A549 (cell line): ENCODE measurements around the gene CDK16. TPM values are rescaled to one million over a fixed set of nuclear protein-coding genes. Genes with fewer than 3 reads are reported as not detected.

ENCODE experiments used
- ATAC-seq, 2 experiments: fragments of 200-7000 bp in 1 of 2; fragments of >200 bp in 1 of 2; cut with Nextera tagmentation in 1 of 2; cut with Tn5 transposase in 1 of 2; 3 replicates each; pipeline versions ENCODE4 v1.8.0 to v1.9.1; 2018 to 2020; ENCODE audit warnings: mild to moderate bottlenecking in 1 of 2, moderate library complexity in 1 of 2
- CTCF ChIA-PET: fragments of 300-600 bp; sonication (Branson Sonifier 250); formaldehyde crosslinking; extraction: SDS; loops from one replicate; lab custom pipeline; 2021; ENCODE audit warnings: antibody characterized with exemption, inconsistent platforms; lab: Yijun Ruan, JAX
- POLR2A ChIA-PET: fragments of 350-600 bp; formaldehyde crosslinking; extraction: SDS; loops from one replicate; lab custom pipeline; 2021; ENCODE audit warnings: antibody characterized with exemption, inconsistent platforms; lab: Yijun Ruan, JAX
- DNase-seq, 2 experiments: peaks; one replicate each; pipeline versions ENCODE4 v3.0.0 to v3.0.0-alpha.2; 2011 to 2016; ENCODE audit warnings: low read depth in 1 of 2, low spot score in 1 of 2
- FAIRE-seq: peaks from 2 replicates; lab custom pipeline; 2011; peaks lifted over from hg19 to GRCh38; lab: Jason Lieb, UNC
- H3K27ac ChIP-seq, 2 experiments: fragments of >200 bp; sonication (Bioruptor Twin); formaldehyde crosslinking; 3 replicates each; pipeline ENCODE4 v1.5.1; 2016 to 2017
- H3K4me1 ChIP-seq: fragments of >200 bp; sonication (Bioruptor Twin); formaldehyde crosslinking; 3 replicates; pipeline ENCODE4 v1.6.1; 2016
- H3K4me2 ChIP-seq: fragments of >200 bp; sonication (Bioruptor Twin); formaldehyde crosslinking; 3 replicates; pipeline ENCODE4 v1.6.1; 2016
- H3K4me3 ChIP-seq: fragments of >200 bp; sonication (Bioruptor Twin); formaldehyde crosslinking; 3 replicates; pipeline ENCODE4 v1.5.1; 2016
- H3K9me3 ChIP-seq: fragments of >200 bp; sonication (Bioruptor Twin); formaldehyde crosslinking; 3 replicates; pipeline ENCODE4 v1.6.1; 2016
- ATOH8 ChIP-seq: fragments of 250-450 bp; sonication (Bioruptor Pico); IDR thresholded peaks from 2 replicates; pipeline ENCODE4 v1.5.0; 2020; ENCODE audit warnings: low read depth, mild to moderate bottlenecking, moderate library complexity
- BHLHE40 ChIP-seq: IDR thresholded peaks from 2 replicates; pipeline ENCODE4 v1.6.1; 2012; ENCODE audit warnings: low read depth, low read length, inconsistent platforms
- CBX2 ChIP-seq: fragments of 200-600 bp; sonication (generic); IDR thresholded peaks from 2 replicates; pipeline ENCODE4 v1.6.1; 2016; ENCODE audit warnings: low read depth, mild to moderate bottlenecking, borderline replicate concordance
- CEBPB ChIP-seq, 2 experiments: fragments of >200 bp in 1 of 2; sonication (Bioruptor Twin) in 1 of 2; formaldehyde crosslinking in 1 of 2; IDR thresholded peaks; 2 replicates each; pipeline ENCODE4 v1.6.1; 2012 to 2016
- CHD2 ChIP-seq: fragments of 150-350 bp; IDR thresholded peaks from 2 replicates; pipeline ENCODE4 v1.6.1; 2014; ENCODE audit warnings: low read length; ENCODE audit not compliant: partially characterized antibody
- CTCF ChIP-seq: fragments of >200 bp; sonication (Bioruptor Twin); formaldehyde crosslinking; IDR thresholded peaks from 3 replicates; pipeline ENCODE4 v1.5.1; 2016
- E2F6 ChIP-seq: IDR thresholded peaks from 2 replicates; pipeline ENCODE4 v1.6.1; 2012; ENCODE audit warnings: low read depth, borderline replicate concordance
- EHMT2 ChIP-seq: fragments of 200-600 bp; sonication (generic); IDR thresholded peaks from 2 replicates; pipeline ENCODE4 v1.6.1; 2016; ENCODE audit warnings: antibody characterized with exemption, low read depth, mild to moderate bottlenecking, moderate library complexity
- EP300 ChIP-seq, 2 experiments: fragments of >200 bp; sonication (Bioruptor Twin); formaldehyde crosslinking; IDR thresholded peaks; 2 replicates in 1 of 2; 3 replicates in 1 of 2; pipeline ENCODE4 v1.6.1; 2016 to 2017
- ESRRA ChIP-seq: fragments of 150-350 bp; IDR thresholded peaks from 2 replicates; pipeline ENCODE4 v1.6.1; 2014; ENCODE audit warnings: mild to moderate bottlenecking, low read length, borderline replicate concordance
- FOSB ChIP-seq: fragments of 250-450 bp; sonication (Bioruptor Pico); IDR thresholded peaks from 2 replicates; pipeline ENCODE4 v1.5.0; 2020; ENCODE audit warnings: mild to moderate bottlenecking, moderate library complexity
- FOXS1 ChIP-seq: fragments of 250-450 bp; sonication (Bioruptor Pico); IDR thresholded peaks from 2 replicates; pipeline ENCODE4 v1.5.0; 2020; ENCODE audit warnings: mild to moderate bottlenecking, moderate library complexity
- GATA3 ChIP-seq: IDR thresholded peaks from 2 replicates; pipeline ENCODE4 v1.6.1; 2012; ENCODE audit warnings: borderline replicate concordance
- HDAC2 ChIP-seq: fragments of 200-600 bp; sonication (generic); IDR thresholded peaks from 2 replicates; pipeline ENCODE4 v1.6.1; 2016
- HES2 ChIP-seq: fragments of >200 bp; sonication (Bioruptor Twin); formaldehyde crosslinking; IDR thresholded peaks from 2 replicates; pipeline ENCODE4 v1.6.1; 2016
- HEYL ChIP-seq: fragments of 250-450 bp; sonication (Bioruptor Pico); IDR thresholded peaks from 2 replicates; pipeline ENCODE4 v1.8.0; 2021; ENCODE audit warnings: mild to moderate bottlenecking, moderate library complexity
- HOXA7 ChIP-seq: fragments of 250-450 bp; sonication (Bioruptor Pico); IDR thresholded peaks from 2 replicates; pipeline ENCODE4 v1.5.0; 2020; ENCODE audit warnings: mild to moderate bottlenecking, moderate library complexity
- HOXB13 ChIP-seq: fragments of 250-450 bp; sonication (Bioruptor Pico); IDR thresholded peaks from 2 replicates; pipeline ENCODE4 v1.5.0; 2020; ENCODE audit warnings: low read depth, mild to moderate bottlenecking, moderate library complexity
- HOXB5 ChIP-seq: fragments of 250-450 bp; sonication (Bioruptor Pico); IDR thresholded peaks from 2 replicates; pipeline ENCODE4 v1.5.0; 2020; ENCODE audit warnings: mild to moderate bottlenecking, moderate library complexity
- JUN ChIP-seq, 2 experiments: fragments of >200 bp; sonication (Bioruptor Twin); formaldehyde crosslinking; IDR thresholded peaks; 2 replicates in 1 of 2; 3 replicates in 1 of 2; pipeline ENCODE4 v1.6.1; 2016 to 2017
- KDM5A ChIP-seq: fragments of 200-600 bp; sonication (generic); IDR thresholded peaks from 2 replicates; pipeline ENCODE4 v1.6.1; 2016; ENCODE audit warnings: antibody characterized with exemption, mild to moderate bottlenecking
- MAFK ChIP-seq: fragments of 450-650 bp; IDR thresholded peaks from 2 replicates; pipeline ENCODE4 v1.6.1; 2014; ENCODE audit not compliant: partially characterized antibody
- MAX ChIP-seq: IDR thresholded peaks from 2 replicates; pipeline ENCODE4 v1.6.1; 2012
- MAZ ChIP-seq: fragments of 150-350 bp; IDR thresholded peaks from 2 replicates; pipeline ENCODE4 v1.6.1; 2014; ENCODE audit warnings: antibody characterized with exemption, low read depth, low read length, borderline replicate concordance
- NFE2L2 ChIP-seq: fragments of 150-350 bp; conservative IDR thresholded peaks from 2 replicates; pipeline ENCODE4 v1.6.1; 2014; ENCODE audit warnings: low read length
- NR3C1 ChIP-seq: fragments of >200 bp; sonication (Bioruptor Twin); formaldehyde crosslinking; IDR thresholded peaks from 3 replicates; pipeline ENCODE4 v1.6.1; 2017
- POLR2A ChIP-seq: IDR thresholded peaks from 2 replicates; pipeline ENCODE4 v1.6.1; 2012; ENCODE audit warnings: mild to moderate bottlenecking, low read length
- SMC3 ChIP-seq: fragments of >200 bp; sonication (Bioruptor Twin); formaldehyde crosslinking; IDR thresholded peaks from 3 replicates; pipeline ENCODE4 v1.6.1; 2018; ENCODE audit warnings: inconsistent platforms
- TFCP2L1 ChIP-seq: fragments of 250-450 bp; sonication (Bioruptor Pico); IDR thresholded peaks from 2 replicates; pipeline ENCODE4 v1.5.0; 2021; ENCODE audit warnings: mild to moderate bottlenecking
- ZFP36 ChIP-seq: fragments of 450-650 bp; IDR thresholded peaks from 2 replicates; pipeline ENCODE4 v1.6.1; 2014; ENCODE audit warnings: borderline replicate concordance; ENCODE audit not compliant: partially characterized antibody
- ZNF302 ChIP-seq: fragments of 250-450 bp; sonication (Bioruptor Pico); IDR thresholded peaks from 2 replicates; pipeline ENCODE4 v1.9.0; 2021; ENCODE audit warnings: inconsistent platforms, mild to moderate bottlenecking, moderate library complexity
- ZSCAN20 ChIP-seq: fragments of 250-450 bp; sonication (Bioruptor Pico); IDR thresholded peaks from 2 replicates; pipeline ENCODE4 v1.8.0; 2022; ENCODE audit warnings: mild to moderate bottlenecking, moderate library complexity
- WGBS: methylation state at CpG from one replicate; pipeline ENCODE4 v1.1.6; 2017; ENCODE audit errors: missing lambda C conversion rate; 5-methylcytosine and 5-hydroxymethylcytosine counted together
- polyA plus RNA-seq, 4 experiments: library from polyadenylated mRNA; depleted of rRNA in 3 of 4; stranded (reverse); fragments of >200 nt; fragmentation: RNase III in 1 of 4; extraction: RNeasy Plus Mini Kit Qiagen cat#74134 plus additional on column Dnase treatment in 1 of 4; gene quantifications; 2 replicates in 3 of 4; 3 replicates in 1 of 4; pipeline ENCODE4 v1.2.3, GENCODE V29; 2011 to 2017

Gene CDK16
- polyA plus RNA-seq, 2 of the 4 experiments (the other 2 are of a cell fraction), result 105 to 111 TPM

GRCh38 chrX:47174376-47174775 lies 44.1 kb upstream of the CDK16 start:
- no peak for TF ChIP-seq HES2
- TF ChIP-seq KDM5A, result no peak
- no peak for TF ChIP-seq EHMT2
- no peak for TF ChIP-seq CBX2
- no peak for TF ChIP-seq CHD2
- TF ChIP-seq GATA3, result no peak
- TF ChIP-seq ATOH8 (CRISPR knock-in tag), result no peak
- no peak for TF ChIP-seq MAFK
- TF ChIP-seq ZNF302 (CRISPR knock-in tag), result no peak
- no peak for TF ChIP-seq FOSB
- no peak for TF ChIP-seq CEBPB (IDR thresholded peaks at IDR 0.05)
- TF ChIP-seq HOXB5 (CRISPR knock-in tag), result no peak
- TF ChIP-seq HEYL (CRISPR knock-in tag), result no peak
- TF ChIP-seq CTCF, result no peak
- no peak for TF ChIP-seq JUN (IDR thresholded peaks at IDR 0.05)
- no peak for TF ChIP-seq HDAC2
- TF ChIP-seq FOXS1 (CRISPR knock-in tag), result no peak
- no peak for TF ChIP-seq SMC3
- TF ChIP-seq NR3C1, result no peak
- FAIRE-seq (no peak), ATAC-seq (no peak), DNase-seq (no peak)
- Histone ChIP-seq H3K4me2 (no peak overlapping the region), H3K4me1 (no peaks in the 10 kb centered on the region), H3K9me3 (no peaks in the 10 kb centered on the region), H3K27ac (no peak overlapping the region), H3K4me3 (no peak overlapping the region)
- WGBS, result 92% methylated on average over 12 of the region's 12 CpGs
- ChIA-PET POLR2A (no interaction called here), CTCF (no interaction called here)

- H3K27ac ChIP-seq, result no peak overlapping the region
- CTCF ChIA-PET, result no interaction called here
- ATAC-seq (no peak), FAIRE-seq (no peak), DNase-seq (no peak)
- H3K4me3 ChIP-seq, result no peak overlapping the region
- no peaks in the 10 kb centered on the region for H3K4me1 ChIP-seq
- POLR2A ChIA-PET, result no interaction called here
- H3K4me2 ChIP-seq, result no peak overlapping the region
- 96% methylated on average over 18 of the region's 23 CpGs for WGBS
- TF ChIP-seq POLR2A (no peak), E2F6 (no peak), KDM5A (no peak), ZSCAN20 (CRISPR knock-in tag) (no peak), ZFP36 (no peak), EP300 (IDR thresholded peaks at IDR 0.05) (no peak), ESRRA (no peak), TFCP2L1 (no peak), HOXB13 (no peak), BHLHE40 (no peak), HOXA7 (no peak), HDAC2 (no peak), NFE2L2 (no peak), NR3C1 (no peak), MAFK (no peak), FOSB (no peak), MAX (no peak), MAZ (no peak)
- H3K9me3 ChIP-seq, result no peaks in the 10 kb centered on the region
Measured at GRCh38 chrX:47174846-47175587, 43.5 kb upstream of the CDK16 start.
